Thoracic aorta (tissue), 2 donors: Measurements from ENCODE around the gene EID3. TPM values are rescaled to one million over a fixed set of nuclear protein-coding genes. Genes with fewer than 3 reads are reported as not detected.

Experiments
- ATAC-seq: fragments of 150-250 bp; one replicate; pipeline ENCODE4 v1.8.0; 2017; ENCODE audit warnings: low read depth; ENCODE audit not compliant: insufficient number of reproducible peaks, low FRiP score
- DNase-seq: peaks from one replicate; pipeline ENCODE4 v3.0.0-alpha.2; 2020; ENCODE audit warnings: low spot score
- H3K27ac ChIP-seq, 2 donors: fragments of 200-600 bp; sonication (generic); 1 replicate in 1 of 2; 2 replicates in 1 of 2; pipeline ENCODE4 v1.5.1; 2016; ENCODE audit warnings: mild to moderate bottlenecking in 2 of 2, moderate library complexity in 2 of 2
- H3K27me3 ChIP-seq: fragments of 200-600 bp; sonication (generic); replicated peaks from 2 replicates; pipeline ENCODE4 v1.6.0; 2016; ENCODE audit warnings: mild to moderate bottlenecking; ENCODE audit not compliant: insufficient read depth
- H3K36me3 ChIP-seq: fragments of 200-600 bp; sonication (generic); one replicate; pipeline ENCODE4 v1.5.1; 2016
- H3K4me1 ChIP-seq, 2 donors: fragments of 200-600 bp; sonication (generic); 1 replicate in 1 of 2; 2 replicates in 1 of 2; pipeline versions ENCODE4 v1.5.1 to v1.6.0; 2016; ENCODE audit warnings: low read depth in 2 of 2, mild to moderate bottlenecking in 1 of 2; ENCODE audit not compliant: control insufficient read depth in 1 of 2
- H3K4me3 ChIP-seq: fragments of 200-600 bp; sonication (generic); 2 replicates; pipeline ENCODE4 v1.5.1; 2016; ENCODE audit warnings: mild to moderate bottlenecking
- H3K9me3 ChIP-seq: fragments of 200-600 bp; sonication (generic); 2 replicates; pipeline ENCODE4 v1.5.1; 2016
- total RNA-seq, 2 donors: library from RNA; depleted of rRNA; stranded (reverse); fragments of >200 nt; gene quantifications; one replicate each; pipeline versions ENCODE4 v1.1.0 to v1.2.3, GENCODE V29; 2016
- TF ChIP-seq, protein P1 (sequence below): fragments of 200-600 bp; sonication (generic); IDR thresholded peaks from one replicate; pipeline ENCODE4 v1.5.1; 2019; ENCODE audit warnings: antibody characterized with exemption

EID3 gene
- total RNA-seq, 2 donors from 2014 or later = 32.7 to 33.7 TPM

- Histone ChIP-seq H3K4me3 (no peak overlapping the region), H3K9me3 (no peaks in the 10 kb centered on the region), H3K27me3 (no peaks in the 10 kb centered on the region), H3K4me1 (peaks cover 0 to 8% of the 10 kb centered on the region in 2 donors), H3K36me3 (no peaks in the 10 kb centered on the region), H3K27ac (no peak overlapping the region)
- no peak for DNase-seq
- ATAC-seq = no peak
- TF ChIP-seq, protein P1, sequence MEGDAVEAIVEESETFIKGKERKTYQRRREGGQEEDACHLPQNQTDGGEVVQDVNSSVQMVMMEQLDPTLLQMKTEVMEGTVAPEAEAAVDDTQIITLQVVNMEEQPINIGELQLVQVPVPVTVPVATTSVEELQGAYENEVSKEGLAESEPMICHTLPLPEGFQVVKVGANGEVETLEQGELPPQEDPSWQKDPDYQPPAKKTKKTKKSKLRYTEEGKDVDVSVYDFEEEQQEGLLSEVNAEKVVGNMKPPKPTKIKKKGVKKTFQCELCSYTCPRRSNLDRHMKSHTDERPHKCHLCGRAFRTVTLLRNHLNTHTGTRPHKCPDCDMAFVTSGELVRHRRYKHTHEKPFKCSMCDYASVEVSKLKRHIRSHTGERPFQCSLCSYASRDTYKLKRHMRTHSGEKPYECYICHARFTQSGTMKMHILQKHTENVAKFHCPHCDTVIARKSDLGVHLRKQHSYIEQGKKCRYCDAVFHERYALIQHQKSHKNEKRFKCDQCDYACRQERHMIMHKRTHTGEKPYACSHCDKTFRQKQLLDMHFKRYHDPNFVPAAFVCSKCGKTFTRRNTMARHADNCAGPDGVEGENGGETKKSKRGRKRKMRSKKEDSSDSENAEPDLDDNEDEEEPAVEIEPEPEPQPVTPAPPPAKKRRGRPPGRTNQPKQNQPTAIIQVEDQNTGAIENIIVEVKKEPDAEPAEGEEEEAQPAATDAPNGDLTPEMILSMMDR = no peak
These were observed 30.6 kb upstream of the EID3 start for GRCh38 chr12:104272938-104273337.

DNA sequence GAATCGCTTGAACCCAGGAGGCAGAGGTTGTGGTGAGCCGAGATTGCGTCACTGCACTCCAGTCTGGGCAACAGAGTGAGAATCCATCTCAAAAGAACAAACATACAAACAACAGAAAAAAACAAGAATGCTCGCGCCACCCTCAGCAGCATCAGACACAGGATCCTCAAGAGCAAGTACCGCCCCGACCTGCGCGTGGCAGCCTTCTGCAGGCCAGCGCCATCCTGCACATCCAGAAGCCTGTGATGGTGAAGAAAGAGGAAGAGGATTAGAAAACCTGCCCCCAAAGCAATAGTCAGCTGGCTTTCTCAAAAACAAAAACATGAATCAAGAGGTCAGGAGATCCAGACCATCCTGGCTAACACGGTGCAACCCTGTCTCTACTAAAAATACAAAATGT, 30.0 kb upstream of the EID3 start:
- no peak overlapping the region for H3K4me3 ChIP-seq
- peaks cover 0 to 8% of the 10 kb centered on the region in 2 donors for H3K4me1 ChIP-seq
- H3K36me3 ChIP-seq = no peaks in the 10 kb centered on the region
- ATAC-seq (no peak), DNase-seq (no peak)
- no peaks in the 10 kb centered on the region for H3K9me3 ChIP-seq
- TF ChIP-seq, protein P1 = no peak
- H3K27ac ChIP-seq = no peak overlapping the region
- H3K27me3 ChIP-seq = no peaks in the 10 kb centered on the region

- no peak for ATAC-seq
- Histone ChIP-seq H3K27ac (no peak overlapping the region), H3K36me3 (no peaks in the 10 kb centered on the region), H3K27me3 (no peaks in the 10 kb centered on the region), H3K4me1 (peaks cover 0 to 13% of the 10 kb centered on the region in 2 donors), H3K9me3 (no peaks in the 10 kb centered on the region), H3K4me3 (no peak overlapping the region)
- TF ChIP-seq, protein P1 = no peak
- no peak for DNase-seq
These were observed 28.7 kb upstream of the EID3 start for GRCh38 chr12:104274811-104275210.

DNA sequence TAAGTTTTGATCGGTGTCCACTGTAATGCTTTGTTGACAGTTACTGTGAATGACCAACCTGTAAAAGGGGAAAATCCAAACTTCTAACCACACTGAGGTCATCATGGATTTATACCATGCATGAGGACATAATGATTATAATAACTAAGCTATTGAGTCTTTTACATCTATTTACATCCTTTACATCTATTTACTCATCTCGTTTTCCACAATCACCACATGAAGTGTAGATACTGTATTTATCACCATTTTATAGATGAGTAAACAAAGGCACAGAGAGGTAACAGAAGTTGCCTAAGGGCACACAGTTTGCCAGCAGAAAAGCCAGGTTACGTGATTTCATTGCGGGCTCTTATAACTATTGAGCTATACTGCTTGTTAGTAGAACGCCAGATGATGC, 27.9 kb upstream of the EID3 start:
- no peak for DNase-seq
- H3K9me3 ChIP-seq = no peaks in the 10 kb centered on the region
- H3K36me3 ChIP-seq = no peaks in the 10 kb centered on the region
- H3K27ac ChIP-seq = peak overlapping the region in 1 of 2 donors; percentile 5
- peak overlapping the region; percentile 60 for H3K4me3 ChIP-seq
- peaks cover 0 to 22% of the 10 kb centered on the region in 2 donors for H3K4me1 ChIP-seq
- ATAC-seq = no peak
- no peaks in the 10 kb centered on the region for H3K27me3 ChIP-seq
- TF ChIP-seq, protein P1 = no peak

DNA sequence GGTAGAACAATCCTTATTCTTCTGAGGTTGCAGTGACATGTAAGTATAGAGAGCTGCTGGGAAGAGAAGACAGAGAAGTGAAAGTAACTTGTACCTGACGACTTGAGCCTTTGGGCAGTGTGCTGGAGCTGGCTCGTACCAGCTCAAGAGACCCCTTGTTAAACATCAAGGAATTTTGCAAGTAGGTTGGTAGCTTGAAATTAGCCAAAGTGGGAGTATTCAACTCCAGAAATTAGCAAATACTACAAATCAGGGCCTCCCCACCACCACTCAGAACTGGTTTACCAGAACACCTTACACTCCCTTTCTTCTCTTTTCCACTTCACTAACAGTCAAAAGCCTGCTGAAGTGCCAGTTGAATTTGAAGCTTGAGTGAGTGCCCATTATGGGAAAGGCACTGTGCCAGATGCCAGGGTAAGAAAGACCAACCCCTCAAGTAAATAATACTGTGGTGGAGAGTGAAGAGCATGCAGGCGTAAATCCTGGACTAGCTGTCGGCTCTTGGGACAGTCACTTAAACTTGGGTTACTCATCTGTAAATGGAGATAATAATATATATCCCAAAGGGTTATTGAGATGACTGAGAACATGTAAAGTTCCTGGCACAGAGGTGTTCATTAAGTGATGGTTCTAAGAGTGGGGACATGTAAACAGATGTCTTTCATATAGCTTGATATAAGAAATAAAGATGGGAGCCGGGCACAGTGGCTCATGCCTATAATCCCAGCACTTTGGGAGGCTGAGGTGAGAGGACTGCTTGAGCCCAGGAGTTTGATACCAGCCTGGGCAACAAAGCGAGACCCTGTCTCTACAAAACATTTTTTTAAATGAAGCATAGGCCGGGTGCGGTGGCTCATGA, 27.0 kb upstream of the EID3 start:
- ATAC-seq = no peak
- TF ChIP-seq, protein P1 = no peak
- Histone ChIP-seq H3K36me3 (no peaks in the 10 kb centered on the region), H3K27ac (peak overlapping the region in 1 of 2 donors; percentile 5), H3K9me3 (no peaks in the 10 kb centered on the region), H3K4me3 (peak overlapping the region; percentile 60), H3K27me3 (no peaks in the 10 kb centered on the region), H3K4me1 (peaks cover 0 to 26% of the 10 kb centered on the region in 2 donors)
- no peak for DNase-seq
